Stimulated activated CD4-positive, alpha-beta T cell treated with anti-CD3 and anti-CD28 coated beads, Interleukin-2, amount 100 ng/mL, for 4 hours (primary cell): ENCODE data around the gene FCMR.

Experiments used
- DNase-seq: peaks from one replicate; pipeline ENCODE4 v3.0.0-alpha.2; 2020; ENCODE audit warnings: low read depth

The FCMR gene

DNA sequence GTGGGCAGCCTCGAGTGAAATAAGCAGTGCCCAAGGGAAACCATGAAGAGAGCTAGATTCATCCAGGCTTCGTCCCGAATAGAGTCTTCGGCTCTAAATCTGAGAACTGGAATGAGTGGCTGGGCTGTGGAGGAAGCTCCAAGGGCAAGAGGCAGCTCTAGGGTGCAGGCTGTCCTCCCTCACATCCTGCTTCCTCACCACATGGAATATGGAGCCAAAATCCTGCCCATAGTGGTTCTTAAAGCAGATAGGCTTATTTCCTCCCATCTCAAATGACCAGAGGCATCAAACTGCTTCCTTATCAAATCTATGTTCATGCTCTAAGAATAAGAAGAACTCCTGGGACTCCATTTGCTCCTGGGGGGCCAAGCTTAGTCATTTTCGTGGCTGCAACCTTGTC is 22.0 kb downstream of the FCMR start:
- no peak for DNase-seq

GRCh38 chr1:206898915-206899431 is 22.8 kb downstream of the FCMR start:
- DNase-seq: no peak

- no peak for DNase-seq
These were observed 23.4 kb downstream of the FCMR start for GRCh38 chr1:206898089-206898914.

DNA sequence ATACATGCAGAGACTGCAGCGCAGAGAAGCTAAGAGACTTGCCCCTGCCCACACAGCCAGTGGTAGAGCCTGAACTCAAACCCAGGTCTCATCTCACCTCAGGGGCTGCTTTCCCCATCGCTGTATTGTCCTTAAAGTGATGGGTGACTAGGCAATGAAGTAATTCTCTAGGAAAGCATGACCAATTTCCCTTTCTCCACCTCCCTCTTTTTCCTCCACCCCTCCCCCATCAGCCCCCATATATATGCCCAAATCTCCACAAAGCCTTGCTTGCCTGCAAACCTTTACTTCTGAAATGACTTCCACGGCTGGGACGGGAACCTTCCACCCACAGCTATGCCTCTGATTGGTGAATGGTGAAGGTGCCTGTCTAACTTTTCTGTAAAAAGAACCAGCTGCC is 24.6 kb downstream of the FCMR start, which contains the start of gene IL24:
TSS of gene IL24 (plus strand) at position 269 of the 400 bp plus-strand sequence. CDS start 390 bp downstream, outside the sequence.
- no peak for DNase-seq

DNA sequence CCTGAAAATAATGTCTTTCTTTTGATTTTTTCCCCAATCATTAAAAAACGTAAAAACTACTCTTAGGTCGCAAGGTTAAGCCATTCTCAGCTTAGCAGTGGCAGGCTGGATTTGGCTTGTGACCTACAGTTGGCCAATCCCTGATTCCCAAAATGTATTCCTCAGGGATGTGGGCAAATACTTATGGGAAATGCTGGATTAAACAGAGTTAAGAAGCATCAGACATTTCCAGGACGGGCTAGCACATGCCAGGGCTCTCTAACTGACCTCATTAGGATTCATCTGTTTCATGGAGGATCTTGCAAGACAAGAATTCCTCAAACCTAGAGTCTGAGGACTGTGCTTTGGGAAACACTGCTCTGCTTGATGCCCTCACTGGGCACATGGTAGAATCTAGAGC is 25.5 kb downstream of the FCMR start:
- DNase-seq: no peak

GRCh38 chr1:206895837-206896242 is 25.9 kb downstream of the FCMR start:
- DNase-seq: no peak

GRCh38 chr1:206895325-206895724 is 26.4 kb downstream of the FCMR start:
- no peak for DNase-seq

DNA sequence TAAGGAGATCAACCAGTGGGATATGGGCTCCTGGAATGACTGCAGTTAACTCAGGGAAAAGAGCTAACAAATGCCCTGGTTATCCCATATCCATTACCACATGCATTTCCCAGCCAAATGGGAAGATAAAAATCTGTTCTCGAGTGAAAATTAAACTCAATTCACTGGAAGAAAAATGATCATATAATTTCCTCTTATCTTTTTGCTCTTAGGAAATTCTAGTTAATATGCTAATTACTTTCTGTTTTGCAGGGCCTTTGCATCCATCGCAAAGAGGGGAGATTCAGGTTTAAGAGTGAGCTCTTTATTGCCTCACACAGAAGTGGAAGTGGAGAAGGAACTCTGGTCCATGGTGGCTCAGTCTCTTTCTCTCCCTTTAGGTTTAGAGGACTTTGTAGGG is 28.4 kb downstream of the FCMR start:
- no peak for DNase-seq

DNA sequence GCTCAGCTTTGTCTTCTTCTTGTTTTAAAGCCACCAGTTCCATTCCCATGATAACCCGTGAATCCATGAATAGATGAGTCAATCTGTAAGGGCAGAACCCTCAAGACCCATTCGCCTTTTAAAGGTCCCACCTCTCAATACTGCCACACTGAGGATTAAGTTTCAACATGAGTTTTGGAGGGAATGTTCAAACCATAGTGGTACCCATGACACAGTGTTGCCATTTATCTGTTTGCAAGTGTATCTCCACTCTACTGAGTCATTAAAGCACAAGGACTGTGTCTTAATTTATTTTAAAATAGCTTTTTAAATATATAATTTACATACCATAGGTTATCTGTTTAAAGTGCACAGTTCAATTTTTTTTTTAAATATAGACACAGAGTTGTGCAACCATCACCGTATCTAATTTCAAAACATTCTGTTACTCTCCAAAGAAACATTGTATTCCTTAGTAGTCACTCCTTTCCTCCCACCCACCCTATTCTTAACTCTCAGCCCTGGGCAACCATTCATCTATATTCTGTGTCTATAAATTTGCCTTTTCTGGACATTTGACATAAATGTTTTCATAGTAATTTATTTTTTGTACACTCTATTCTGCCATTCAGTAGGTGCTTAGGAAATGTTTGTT is 29.3 kb downstream of the FCMR start:
- no peak for DNase-seq

DNA sequence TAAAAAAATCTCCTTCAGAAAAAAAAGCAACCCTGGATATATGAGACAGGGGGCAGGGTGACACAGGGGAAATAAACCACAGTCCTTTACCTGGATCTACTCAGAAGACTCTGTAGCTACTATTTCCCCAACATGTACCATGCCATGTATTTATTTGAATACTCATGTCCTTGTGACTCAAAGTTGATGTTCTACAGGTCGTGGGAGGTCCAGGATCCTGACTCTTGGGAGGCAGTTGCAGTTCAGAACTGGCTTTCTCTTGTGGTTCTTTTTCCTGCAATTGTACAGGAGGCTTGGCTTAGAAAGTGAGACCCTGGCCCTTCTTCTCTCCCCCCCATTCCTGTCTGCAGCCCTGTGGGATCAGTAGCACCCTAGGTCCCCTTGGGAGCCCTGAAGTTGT is 30.3 kb downstream of the FCMR start:
- no peak for DNase-seq

- no peak for DNase-seq
These were observed 31.3 kb downstream of the FCMR start for GRCh38 chr1:206890125-206891060.

- DNase-seq: no peak
These were observed 34.0 kb downstream of the FCMR start for GRCh38 chr1:206887701-206888100.

DNA sequence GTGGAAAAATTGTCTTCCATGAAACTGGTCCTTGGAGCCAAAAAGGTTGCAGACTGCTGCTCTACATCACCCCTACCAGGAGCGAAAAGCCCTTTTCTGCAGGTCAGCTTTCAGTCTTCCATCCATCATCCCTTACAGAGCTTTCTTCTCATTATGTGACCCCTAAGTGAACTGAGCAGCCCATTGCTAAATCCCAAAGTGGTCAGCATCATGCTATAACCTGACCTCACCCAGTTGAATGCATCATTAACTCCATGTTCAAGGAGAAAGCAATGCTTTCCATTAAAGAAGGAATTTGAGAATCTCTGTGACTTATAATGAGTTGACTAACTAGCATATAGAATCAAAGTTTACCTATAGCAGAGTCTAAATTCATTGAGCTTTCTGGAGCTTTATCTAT is 34.9 kb downstream of the FCMR start:
- DNase-seq: no peak

GRCh38 chr1:206885341-206886060 is 36.2 kb downstream of the FCMR start:
- DNase-seq: no peak

- DNase-seq: no peak
These were observed 37.9 kb downstream of the FCMR start for GRCh38 chr1:206883876-206884275.

DNA sequence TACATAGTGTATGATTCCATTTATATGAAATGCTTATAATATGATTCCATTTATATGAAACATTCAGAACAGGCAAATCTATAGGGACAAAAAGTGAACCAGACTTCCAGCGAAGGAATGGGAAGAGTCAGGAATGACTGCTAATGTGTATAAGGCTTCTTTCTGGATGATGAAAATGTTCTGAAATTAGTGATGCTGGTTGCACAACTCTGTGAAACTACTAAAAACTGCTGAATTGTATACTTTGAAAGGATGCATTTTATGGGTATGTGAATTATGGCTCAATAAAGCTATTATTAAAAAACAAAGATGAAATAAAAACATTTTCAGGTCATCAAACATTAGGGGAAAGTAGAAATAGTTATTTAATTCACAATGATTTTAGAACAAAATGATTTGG is 38.6 kb downstream of the FCMR start:
- DNase-seq: no peak

GRCh38 chr1:206882555-206882954 is 39.2 kb downstream of the FCMR start:
- DNase-seq: no peak

- DNase-seq: no peak
These were observed 41.4 kb downstream of the FCMR start for GRCh38 chr1:206880314-206880713.

- no peak for DNase-seq
These were observed 43.3 kb downstream of the FCMR start for GRCh38 chr1:206878456-206878855.

DNA sequence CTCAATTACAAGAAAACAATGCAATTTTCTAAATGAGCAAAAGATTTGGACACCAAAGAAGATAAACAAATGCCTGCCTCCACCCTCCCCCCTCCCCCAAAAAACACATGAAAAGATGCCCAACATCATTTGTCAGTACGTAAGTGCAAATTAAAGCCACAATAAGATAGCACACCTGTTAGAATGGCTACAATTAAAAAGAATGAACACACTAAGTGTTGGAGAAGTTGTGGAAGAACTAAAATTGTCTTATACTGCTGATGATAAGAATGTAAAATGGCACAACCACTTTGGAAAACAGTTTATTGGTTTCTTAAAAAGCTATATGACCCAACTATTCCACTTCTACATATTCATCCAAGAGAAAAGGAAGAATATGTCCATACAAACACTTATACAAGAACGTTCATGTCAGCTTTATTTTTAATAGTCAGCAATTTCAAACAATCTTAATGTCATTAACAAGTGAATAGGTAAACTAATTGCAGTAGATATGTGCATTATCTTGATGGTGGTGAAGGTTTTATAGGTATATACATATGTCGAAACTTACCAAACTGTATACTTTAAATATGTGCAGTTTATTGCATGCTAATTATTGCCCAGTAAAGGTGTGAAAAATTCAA is 45.9 kb downstream of the FCMR start:
- no peak for DNase-seq

DNA sequence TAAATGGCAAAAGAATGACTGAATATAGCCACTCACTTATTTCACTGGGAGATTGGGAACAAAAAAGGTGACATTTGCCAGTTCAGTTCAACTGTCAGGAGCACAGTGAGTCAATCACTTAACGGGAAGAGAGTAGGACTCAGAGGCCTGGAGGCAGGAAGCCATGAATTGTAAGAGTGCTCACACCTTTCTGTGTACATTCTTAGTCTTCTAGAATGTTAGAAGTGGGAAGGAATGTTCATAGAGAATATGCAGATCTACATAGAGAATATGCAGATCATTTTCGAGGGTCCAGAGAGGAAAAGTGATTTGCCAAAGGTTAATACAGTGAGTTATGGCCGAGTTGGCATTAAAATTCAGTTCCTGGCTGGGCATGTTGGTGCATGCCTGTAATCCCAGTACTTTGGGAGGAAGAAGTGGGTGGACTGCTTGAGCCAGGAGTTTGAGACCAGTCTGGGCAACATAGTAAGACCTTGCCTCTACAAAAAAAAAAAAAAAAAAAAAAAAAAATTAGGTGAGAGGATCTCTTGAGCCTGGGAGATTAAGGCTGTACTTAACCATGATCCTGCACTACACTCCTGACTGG is 48.0 kb downstream of the FCMR start:
- DNase-seq: no peak
